ENCODE data around the gene TTC28. TPM values are rescaled to one million over a fixed set of nuclear protein-coding genes. Genes with fewer than 3 reads are reported as not detected.
A peak's percentile ranks its signal among the peaks of the same experiment; 100 is the strongest.

TTC28 gene
- total and polyA plus RNA-seq, 7 donors: 0.23 to 102 (median 46.1) TPM

DNA sequence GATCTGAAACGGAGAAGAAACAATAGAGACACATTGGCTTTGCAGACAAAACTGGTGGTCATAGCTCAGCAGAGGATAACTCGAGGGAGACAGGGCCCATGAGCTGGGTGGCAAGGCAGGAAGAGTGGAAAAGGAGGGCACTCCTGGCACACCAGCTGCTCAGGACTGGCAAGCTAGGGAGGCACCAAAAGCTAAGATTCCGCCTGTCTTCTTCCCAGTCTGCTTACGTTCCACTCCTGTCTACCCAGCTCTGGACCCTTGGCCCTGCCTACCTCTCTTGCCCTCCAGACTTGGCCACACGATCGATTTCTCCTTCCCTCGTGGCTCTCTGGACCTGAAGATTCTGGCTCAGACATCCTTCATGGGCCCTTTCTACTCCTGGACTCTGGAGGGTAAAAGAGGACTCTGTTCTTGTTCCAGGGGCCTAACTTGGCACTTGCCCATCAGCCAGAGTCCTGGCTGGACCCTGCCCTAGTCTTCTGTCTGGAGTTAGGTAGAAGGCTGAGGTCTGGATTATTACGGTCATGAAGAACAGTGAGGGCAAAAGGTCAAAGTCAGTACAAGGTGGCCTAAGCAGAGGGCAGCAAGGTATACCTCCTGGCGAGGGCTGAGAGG is 645.4 kb downstream of the TTC28 start:
- no peaks in the 10 kb centered on the region for H3K27me3 ChIP-seq
- H3K4me1 ChIP-seq: peaks cover 0 to 42% (median 28%) of the 10 kb centered on the region in 4 donors
- no peaks in the 10 kb centered on the region for H3K9me3 ChIP-seq
- WGBS, 2 donors: 83 to 85% methylated on average over 9 of the region's 9 CpGs
- DNase-seq: no peak
- intact Hi-C loops (cut with DNase I): no loop called here
- peak overlapping the region; percentile 40 to 57 (median 50) for H3K27ac ChIP-seq
- H3K36me3 ChIP-seq: peaks cover 0 to 3% (median 0%) of the 10 kb centered on the region in 4 donors
- no peak overlapping the region for H3K4me3 ChIP-seq
- TF ChIP-seq POLR2A (IDR thresholded peaks at IDR 0.05) (no peak), POLR2AphosphoS5 (IDR thresholded peaks at IDR 0.05) (no peak), EP300 (IDR thresholded peaks at IDR 0.05) (no peak)
- TF ChIP-seq, protein P1, sequence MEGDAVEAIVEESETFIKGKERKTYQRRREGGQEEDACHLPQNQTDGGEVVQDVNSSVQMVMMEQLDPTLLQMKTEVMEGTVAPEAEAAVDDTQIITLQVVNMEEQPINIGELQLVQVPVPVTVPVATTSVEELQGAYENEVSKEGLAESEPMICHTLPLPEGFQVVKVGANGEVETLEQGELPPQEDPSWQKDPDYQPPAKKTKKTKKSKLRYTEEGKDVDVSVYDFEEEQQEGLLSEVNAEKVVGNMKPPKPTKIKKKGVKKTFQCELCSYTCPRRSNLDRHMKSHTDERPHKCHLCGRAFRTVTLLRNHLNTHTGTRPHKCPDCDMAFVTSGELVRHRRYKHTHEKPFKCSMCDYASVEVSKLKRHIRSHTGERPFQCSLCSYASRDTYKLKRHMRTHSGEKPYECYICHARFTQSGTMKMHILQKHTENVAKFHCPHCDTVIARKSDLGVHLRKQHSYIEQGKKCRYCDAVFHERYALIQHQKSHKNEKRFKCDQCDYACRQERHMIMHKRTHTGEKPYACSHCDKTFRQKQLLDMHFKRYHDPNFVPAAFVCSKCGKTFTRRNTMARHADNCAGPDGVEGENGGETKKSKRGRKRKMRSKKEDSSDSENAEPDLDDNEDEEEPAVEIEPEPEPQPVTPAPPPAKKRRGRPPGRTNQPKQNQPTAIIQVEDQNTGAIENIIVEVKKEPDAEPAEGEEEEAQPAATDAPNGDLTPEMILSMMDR (IDR thresholded peaks at IDR 0.05): no peak

DNA sequence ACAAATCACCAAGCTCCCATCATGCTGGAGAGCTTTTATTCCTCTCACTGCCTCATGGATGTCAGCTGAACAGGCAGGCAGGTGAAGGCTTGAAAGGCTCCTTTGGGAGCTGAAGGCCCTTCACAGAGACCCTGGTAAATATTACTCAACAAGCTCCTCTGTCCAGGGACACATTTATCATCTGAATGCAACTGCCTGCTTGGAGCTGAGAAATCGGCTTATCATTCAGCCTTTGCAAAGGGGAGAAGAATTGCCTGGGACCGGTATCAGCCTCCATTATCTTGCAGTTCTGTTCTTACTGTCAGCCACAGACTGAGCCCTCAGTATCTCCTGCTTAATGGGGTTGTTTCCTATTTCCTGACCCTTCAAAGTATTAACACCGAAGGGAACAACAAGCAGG is 646.8 kb downstream of the TTC28 start:
- Histone ChIP-seq H3K9me3 (no peaks in the 10 kb centered on the region), H3K4me3 (no peak overlapping the region), H3K4me1 (peaks cover 0 to 56% (median 42%) of the 10 kb centered on the region in 4 donors), H3K36me3 (peaks cover 0 to 3% (median 0%) of the 10 kb centered on the region in 4 donors), H3K27me3 (no peaks in the 10 kb centered on the region), H3K27ac (no peak overlapping the region)
- 85 to 94% methylated on average over 3 of the region's 3 CpGs for WGBS, 2 donors
- no peak for TF ChIP-seq POLR2A (IDR thresholded peaks at IDR 0.05)
- no peak for TF ChIP-seq EP300 (IDR thresholded peaks at IDR 0.05)
- TF ChIP-seq, protein P1 (IDR thresholded peaks at IDR 0.05): no peak
- TF ChIP-seq POLR2AphosphoS5 (IDR thresholded peaks at IDR 0.05): no peak
- intact Hi-C loops (cut with DNase I): no loop called here
- no peak for DNase-seq

DNA sequence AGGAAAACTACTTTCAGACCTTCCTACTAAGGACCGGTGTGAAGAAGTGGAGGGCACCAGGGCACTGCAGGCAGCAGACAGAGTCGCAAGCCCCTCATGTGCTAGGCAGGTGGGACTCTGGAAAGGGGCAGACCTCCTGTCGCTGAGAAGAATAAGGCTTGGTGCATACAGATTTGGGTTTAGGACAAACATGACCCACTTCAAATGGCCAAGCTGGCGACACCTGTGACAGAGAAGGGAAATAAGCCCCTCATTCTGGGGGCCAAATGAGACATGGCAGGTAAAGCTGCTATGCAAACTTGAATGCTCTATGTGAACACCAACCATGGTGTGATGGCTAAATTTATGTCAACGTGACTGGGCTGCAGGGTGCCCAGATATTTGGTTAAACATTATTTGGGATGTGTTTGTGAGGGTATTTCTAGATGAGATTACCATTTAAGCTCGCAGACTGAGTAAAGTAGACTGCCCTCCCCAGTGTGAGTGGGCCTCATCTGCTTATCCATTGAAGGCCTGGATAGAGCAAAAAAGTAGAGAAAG is 648.2 kb downstream of the TTC28 start:
- TF ChIP-seq EP300 (IDR thresholded peaks at IDR 0.05): no peak
- TF ChIP-seq, protein P1 (IDR thresholded peaks at IDR 0.05): no peak
- Histone ChIP-seq H3K9me3 (no peaks in the 10 kb centered on the region), H3K27me3 (no peaks in the 10 kb centered on the region), H3K36me3 (peaks cover 0 to 3% (median 0%) of the 10 kb centered on the region in 4 donors), H3K4me3 (no peak overlapping the region), H3K4me1 (peaks cover 0 to 68% (median 48%) of the 10 kb centered on the region in 4 donors), H3K27ac (no peak overlapping the region)
- WGBS, 2 donors: 96% methylated on average over 6 of the region's 6 CpGs
- no peak for DNase-seq
- intact Hi-C loops (cut with DNase I): no loop called here

DNA sequence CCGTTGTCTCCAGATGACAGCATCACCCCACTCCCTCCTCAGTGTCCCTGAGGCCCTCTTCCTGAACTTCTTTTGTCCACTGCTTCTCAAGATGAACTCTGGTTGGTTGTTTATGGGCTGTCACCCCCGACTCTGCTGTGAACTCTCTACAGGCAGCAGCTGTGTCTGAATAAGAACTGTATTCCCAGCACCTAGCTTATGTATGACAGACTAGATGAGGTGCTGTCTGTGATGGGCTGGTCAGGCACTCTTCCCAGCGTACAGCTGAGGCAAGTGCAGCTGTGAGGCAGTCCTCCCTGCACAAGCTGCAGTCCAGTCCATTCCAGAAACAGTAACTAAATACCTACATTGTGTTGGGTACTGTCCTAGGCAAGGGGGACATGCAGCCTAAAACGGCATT is 649.2 kb downstream of the TTC28 start:
- Histone ChIP-seq H3K27ac (no peak overlapping the region), H3K9me3 (no peaks in the 10 kb centered on the region), H3K4me1 (peaks cover 0 to 63% (median 46%) of the 10 kb centered on the region in 4 donors), H3K27me3 (no peaks in the 10 kb centered on the region), H3K36me3 (peaks cover 0 to 3% (median 0%) of the 10 kb centered on the region in 4 donors), H3K4me3 (no peak overlapping the region)
- intact Hi-C loops (cut with DNase I): no loop called here
- no peak for DNase-seq
- 84 to 86% methylated on average over 4 of the region's 4 CpGs for WGBS, 2 donors
- no peak for TF ChIP-seq POLR2AphosphoS5 (IDR thresholded peaks at IDR 0.05)

DNA sequence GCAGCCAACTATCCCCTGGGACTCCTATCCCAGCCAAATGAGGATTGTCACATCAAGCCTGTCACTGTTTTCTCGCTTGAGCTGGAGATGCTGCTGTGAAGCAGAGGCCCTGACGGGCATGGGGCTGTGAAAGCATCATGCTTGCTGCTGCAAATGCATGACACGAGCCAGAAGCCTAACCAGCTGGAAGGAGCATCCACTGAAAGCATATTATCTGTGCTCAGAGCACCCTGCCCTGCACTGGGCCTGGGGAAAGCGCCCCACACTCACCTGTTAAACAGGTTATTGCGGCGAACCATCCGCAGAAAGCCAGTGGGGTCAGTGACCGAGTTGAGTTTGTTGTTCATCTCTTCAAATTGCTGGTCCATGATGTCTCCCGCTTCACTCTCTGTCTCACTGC is 649.7 kb downstream of the TTC28 start:
- intact Hi-C loops (cut with DNase I): loop anchor here (10.0 kb wide), 1 partner anchor 1005 kb away; no protein-coding TSS in a partner anchor
- TF ChIP-seq EP300 (IDR thresholded peaks at IDR 0.05): no peak
- TF ChIP-seq, protein P1 (IDR thresholded peaks at IDR 0.05): no peak
- no peak for TF ChIP-seq POLR2AphosphoS5 (IDR thresholded peaks at IDR 0.05)
- TF ChIP-seq POLR2A (IDR thresholded peaks at IDR 0.05): no peak
- WGBS, 2 donors: 92% methylated on average over 9 of the region's 9 CpGs
- Histone ChIP-seq H3K27me3 (no peaks in the 10 kb centered on the region), H3K9me3 (no peaks in the 10 kb centered on the region), H3K27ac (peak overlapping the region in 3 of 4 donors; percentile 48 to 63 (median 59)), H3K4me1 (peaks cover 0 to 57% (median 40%) of the 10 kb centered on the region in 4 donors), H3K36me3 (peaks cover 0 to 3% (median 0%) of the 10 kb centered on the region in 4 donors), H3K4me3 (no peak overlapping the region)
- DNase-seq: no peak

Measured in sigmoid colon (tissue), 7 donors.